Middle frontal gyrus (tissue), 1 donor: Measurements from ENCODE around the gene EGFR.
"Not testable (repeated sequence)": the region's sequence is repeated elsewhere in the genome, so short reads cannot be mapped to it uniquely, and the experiment has no call there.

Experiments
- DNase-seq: peaks from one replicate; pipeline ENCODE4 v3.0.0-alpha.2; 2015; ENCODE audit warnings: low spot score; ENCODE audit errors: extremely low spot score

Gene EGFR

DNA sequence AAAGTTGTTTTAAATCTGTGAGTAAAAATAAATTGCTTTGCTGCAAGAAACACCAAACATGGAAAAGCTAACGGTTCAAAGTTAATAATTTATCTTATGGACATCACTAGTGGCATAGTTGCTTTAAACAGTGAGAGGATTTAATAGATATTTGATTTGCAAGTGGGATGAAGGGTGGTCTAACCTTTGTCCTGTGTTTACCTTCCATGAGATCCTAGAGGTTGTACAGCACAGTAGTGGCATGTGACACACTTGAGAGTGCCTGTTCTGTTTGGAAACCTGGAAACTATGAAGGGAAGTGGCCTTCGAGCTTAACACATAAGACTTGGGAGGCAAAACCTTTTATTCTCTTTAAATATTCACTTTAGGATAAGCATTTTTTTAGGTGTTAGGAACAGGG lies 16.0 kb downstream of the EGFR start:
- no peak for DNase-seq

DNA sequence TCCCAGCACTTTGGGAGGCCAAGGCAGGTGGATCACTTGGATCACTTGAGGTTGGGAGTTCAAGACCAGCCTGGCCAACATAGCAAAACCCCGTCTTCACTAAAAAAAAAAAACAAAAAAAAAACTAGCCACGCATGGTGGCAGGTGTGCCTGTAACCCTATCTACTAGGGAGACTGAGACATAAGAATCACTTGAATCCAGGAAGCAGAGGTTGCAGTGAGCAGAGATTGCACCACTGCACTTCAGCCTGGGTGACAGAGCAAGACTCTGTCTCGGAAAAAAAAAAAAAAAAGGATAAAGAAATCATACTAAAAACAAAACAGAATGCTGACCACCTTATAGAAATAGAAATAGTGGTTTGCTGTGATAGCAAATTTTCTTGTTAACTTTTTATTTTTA lies 16.6 kb downstream of the EGFR start:
- DNase-seq, result not testable (repeated sequence)

DNA sequence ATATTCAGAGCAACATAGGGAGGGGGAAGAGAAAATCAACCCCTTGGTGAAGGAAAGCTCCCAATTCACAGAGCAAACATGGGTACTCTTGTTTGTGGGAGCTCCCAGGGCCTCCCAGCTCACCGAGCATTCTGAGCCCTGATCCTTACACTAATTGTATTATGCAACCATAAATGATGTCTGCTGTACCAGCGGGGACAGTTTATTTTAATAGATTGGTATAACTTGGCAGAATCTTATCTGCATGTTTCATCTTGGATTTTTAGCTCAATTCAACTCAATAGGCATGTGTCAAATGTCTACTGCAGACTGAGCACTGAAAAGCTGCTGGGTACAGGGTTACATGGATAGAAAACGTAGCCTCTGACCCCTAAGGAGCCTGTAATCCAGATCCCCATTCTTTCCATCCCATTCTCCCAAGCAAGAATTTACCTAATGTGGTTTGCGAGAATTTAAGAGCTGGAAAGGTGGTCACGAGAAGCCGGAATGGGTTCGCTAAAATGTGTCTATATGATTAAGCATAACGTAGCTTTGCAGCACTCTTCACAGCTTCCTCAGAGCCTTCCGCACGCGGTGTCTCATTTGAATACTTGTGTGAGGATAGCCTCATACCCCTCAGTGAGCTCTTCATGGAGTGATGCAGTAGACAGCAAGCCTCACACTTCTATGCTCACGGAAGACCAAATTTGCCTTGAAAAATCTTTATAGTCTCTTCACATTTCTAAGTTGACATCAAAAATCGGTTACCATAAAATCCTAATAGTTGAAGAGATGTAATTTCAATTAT lies 18.3 kb downstream of the EGFR start:
- no peak for DNase-seq

DNA sequence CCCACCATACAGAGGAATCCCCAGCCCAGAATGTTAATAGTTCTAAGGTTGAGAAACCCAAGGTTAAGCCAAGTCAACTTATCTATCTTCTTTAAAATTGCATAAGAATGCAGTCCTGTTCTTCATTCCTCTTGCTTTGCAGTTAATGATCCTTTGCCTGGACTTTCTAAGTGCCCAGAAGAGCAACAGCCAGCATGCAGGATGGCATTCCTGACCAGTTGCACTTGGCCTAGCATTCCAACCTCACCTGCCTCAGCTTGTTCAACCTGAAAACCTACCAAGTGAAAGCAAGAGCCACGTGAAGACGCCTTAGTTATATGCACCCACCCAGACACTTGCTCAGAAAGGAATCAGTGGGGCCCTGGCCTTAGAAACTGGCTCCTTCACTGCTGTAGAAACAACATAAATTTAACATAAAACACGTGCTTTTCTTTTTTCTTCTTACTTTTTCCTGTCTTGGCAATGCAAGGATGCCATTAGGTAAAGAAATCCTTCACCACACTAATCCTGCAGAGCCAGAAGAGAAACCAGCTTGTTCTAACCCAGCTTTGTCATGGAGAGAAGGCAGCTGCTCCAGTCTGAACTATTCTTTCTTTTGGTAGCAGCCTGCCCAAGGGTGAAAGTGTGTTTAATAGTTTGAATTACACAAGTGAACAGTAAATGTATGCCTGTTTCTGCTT lies 25.0 kb downstream of the EGFR start:
- DNase-seq, result no peak

DNA sequence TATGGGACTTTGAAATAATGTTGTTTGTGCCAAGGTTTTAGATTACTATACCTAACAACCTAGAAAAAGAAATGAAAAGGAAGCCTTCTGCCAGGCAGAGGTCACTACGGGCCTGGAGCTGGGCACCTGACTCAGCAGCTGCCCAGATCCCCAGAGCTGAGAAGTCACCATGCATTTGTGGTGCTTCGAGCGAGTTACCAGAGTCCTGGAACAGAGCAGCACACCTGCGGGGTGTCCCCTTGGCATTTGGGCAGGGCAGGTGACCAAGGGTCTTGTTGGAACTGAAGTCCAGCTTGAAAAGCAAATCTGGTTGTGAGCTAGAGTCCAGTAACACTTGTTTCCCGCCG lies 25.5 kb downstream of the EGFR start:
- DNase-seq, result no peak

DNA sequence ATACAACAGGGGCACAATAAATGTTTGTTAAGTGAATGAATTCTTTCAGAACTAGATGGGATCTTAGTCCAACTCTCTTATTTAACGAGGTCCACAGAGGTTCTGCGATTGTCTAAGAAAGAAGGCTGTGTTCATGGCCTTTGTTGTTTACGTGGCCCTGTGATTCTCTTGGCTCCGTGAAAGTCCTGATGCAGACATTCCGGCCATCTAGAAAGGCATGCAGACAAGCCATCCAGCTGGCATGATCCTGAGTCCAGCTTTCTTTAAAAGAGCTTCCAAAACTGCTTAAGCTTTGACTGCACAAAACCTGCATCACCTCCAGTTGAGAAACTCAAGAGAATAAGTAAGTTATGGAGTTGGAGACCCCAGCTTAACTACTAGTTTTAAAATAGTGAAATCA lies 26.0 kb downstream of the EGFR start:
- no peak for DNase-seq

DNA sequence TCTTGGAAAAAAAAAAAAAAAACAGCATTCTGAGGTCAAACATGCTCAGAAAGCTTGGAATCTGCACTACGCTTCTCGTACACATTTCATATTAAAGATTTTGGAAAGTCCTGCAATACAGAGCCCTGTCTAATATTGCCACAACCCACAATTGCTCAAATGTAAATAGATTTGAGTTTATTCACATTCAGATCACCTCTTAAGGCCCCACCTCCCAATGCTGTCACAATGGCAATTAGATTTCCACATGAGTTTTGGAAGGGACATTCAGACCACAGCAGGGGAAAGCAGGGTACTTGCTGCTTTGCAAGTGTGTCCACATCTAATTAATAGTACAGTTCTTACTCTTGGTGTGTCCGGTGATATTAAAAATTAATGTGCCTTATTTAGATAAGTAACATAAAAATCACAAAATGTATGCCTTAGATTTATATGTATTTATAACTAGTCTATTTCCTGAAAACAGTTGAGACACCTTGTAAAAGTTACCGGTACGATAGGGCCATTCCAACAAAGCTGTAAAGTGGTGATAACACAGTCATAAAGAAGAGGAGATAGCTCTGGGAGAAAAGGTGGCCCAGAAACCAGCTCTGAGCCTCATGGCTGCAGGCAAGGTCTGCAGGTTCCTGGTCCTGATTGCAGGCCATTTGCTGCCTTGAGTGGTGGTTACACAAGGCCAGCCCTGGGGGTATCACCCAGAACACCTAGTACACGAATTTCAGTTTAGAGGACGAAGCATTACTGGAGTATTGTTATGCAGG lies 27.9 kb downstream of the EGFR start:
- no peak for DNase-seq

DNA sequence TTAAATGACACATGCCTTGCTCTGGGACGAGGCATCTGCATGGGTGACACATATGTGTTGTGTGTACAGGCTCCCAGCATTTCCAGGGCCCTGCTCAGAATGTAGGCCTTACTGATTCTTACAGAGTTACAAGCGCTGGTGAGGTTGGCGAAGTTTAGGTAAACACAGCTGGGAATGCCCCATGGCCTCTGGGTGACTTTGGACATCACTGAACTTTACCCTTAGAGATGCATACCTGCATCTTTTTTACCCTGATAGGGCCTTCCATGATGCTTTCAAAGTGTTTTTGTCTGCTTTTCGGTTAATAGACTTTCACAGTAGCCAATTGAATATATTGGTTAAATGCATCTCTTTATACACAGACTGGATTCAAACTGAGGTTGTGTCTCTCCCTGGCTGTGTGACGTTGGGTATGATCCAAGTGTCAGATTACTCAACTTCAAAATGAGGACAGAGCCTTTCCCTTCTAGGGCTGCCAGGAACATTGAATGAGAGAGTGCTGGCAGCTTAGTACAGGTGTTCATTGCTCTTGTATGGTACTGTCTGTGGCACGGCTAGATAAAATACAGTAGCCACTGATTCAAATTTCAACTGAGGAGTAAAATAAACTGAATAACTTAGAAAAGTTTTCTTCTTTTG lies 29.5 kb downstream of the EGFR start:
- DNase-seq, result no peak

DNA sequence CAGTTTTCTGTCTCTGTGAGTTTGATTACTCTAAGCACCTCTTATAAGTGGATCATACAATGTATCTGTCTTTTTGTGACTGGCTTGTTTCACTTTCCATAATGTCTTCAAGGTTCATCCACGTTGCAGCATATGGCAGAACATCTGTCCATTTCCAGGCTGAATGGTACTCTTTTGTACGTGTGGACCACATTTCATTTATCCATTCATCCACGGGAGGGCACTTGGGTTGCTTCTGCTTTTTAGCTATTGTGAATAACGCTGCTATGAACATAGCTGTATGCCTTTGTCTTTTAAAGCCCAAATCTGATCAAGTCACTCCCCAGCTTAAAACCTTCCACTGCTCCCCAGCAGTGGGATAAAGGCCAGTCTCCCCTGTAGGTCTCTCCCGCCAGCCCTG lies 31.5 kb downstream of the EGFR start:
- DNase-seq, result no peak

DNA sequence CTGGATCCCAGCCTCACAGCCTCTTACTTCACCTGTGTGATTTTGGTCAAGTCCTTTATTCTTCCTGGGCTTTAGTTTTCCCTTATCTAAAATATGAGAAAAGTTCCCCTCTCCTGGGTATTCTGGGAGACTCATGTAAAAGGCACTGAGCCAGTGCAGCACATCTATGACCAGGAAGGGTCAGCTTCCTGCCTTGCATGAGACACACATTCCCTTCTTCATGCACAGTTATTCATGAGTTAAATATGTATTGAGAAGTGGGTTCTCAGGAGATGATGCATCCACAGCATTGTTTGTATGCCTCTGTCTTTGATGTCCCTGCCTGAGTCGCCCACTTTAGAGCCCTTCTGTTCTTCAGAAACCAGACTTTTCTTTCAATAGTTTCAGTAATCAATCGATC lies 33.3 kb downstream of the EGFR start:
- no peak for DNase-seq

DNA sequence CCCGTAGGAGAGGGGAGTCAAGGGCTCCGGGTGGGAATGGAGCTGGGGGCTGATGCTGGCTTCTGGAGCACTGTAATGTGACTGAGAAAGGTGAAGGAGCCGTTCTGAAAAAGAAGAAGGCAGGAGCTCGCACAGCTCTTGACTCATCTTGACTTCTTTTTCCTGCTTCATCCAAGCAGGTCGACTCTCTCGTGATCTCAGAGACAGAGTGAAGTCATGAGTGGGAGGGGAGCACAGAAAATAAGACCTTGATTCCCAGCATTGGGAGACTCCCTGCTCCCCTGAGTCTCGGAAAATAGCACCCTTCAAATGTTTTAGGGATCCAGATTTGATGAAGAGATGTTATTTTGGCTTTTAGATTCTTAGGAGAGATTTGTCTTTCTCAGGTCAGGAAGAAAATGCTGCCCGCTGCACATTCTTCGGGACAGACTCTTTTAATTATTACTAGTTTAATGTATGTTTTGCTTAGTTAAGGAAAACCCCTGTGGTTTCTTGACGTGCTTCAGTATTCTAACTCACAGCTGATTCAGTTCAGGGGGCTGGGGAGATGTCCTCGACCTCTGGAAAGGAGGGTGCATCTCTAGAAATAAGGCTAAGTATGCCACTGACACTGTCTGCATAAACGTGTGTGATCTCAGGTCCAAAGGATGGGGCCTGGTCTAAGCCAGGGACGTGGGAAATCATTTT lies 34.1 kb downstream of the EGFR start:
- DNase-seq, result no peak

DNA sequence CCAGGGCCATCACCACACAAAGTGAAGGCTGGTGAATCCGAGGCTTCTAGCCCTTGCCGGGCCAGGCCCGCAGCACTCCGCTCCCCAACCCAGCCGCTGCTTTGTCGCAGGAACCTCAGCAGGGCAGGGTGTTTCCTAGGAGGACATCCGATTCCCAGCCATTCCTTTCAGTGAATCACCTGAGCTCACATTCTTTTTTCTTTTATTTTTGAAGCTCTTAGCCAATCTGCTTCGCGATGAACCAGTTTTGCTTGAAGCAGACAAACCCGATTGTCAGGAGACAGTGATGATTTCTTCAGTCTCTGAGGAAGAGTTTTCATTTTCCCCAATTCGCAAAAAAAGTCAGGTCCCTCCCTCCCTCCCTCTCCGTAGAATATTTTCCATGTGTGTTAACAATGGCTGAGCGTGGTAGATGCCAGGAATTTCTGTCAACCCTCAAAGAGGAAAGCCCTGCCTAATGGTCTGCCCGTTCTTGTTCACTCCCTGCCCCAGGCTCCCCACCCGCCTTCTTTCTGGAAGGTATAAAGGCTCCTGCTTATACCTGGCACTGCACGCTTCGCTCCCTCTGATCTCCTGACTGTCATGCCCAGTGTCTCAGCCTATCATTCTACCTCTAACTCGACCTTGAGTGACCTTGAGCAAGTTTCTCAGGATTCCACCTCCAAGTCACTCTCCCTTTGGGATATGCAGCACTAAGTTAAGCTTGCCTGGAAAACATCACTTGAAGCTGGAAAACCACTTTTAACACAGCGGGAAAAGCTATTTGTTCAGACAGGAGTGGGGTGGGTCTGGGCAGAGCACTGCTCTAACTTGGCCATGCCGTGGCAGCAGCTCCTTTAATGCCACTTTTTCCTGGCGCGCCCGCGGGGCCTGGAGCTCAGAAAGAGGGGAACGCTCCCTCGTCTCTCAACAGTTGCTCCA lies 35.1 kb downstream of the EGFR start:
- DNase-seq, result no peak

DNA sequence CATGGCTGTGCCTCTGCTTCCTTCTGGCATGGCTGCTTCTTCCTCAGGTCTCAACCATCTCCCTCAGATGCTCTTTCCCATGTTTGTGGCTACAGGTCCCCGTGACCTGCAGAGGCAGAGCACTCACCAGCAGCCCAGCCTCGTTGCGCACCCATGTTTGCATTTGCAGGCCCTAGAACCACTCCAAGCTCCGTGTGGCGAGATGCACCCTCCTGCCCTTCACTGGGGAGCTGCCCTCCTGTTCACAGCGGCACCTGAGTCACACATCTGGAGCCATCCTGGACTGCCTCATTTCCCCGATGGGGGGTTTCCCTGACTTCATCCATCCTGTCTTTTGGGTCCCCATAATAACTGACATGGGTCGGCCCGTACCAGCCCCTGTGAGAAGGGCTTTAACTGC lies 35.9 kb downstream of the EGFR start:
- no peak for DNase-seq

DNA sequence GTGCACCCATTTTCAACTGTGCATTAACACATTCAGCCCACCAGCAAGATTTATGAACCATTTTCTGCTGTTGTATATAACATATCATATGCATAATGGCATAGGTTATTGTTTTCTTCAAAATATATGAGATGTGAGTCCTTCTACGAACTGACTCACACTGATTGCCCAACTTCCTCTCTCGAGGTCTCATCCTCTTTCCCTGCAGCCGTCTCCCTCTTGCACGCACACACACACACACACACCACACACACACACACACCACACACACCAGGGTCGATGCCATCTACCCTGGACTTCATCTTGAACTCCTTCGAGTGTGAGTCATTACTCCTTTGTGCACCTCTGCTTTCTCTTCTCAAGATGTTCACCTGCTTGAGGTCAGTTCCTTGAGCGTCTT lies 36.7 kb downstream of the EGFR start:
- no peak for DNase-seq

DNA sequence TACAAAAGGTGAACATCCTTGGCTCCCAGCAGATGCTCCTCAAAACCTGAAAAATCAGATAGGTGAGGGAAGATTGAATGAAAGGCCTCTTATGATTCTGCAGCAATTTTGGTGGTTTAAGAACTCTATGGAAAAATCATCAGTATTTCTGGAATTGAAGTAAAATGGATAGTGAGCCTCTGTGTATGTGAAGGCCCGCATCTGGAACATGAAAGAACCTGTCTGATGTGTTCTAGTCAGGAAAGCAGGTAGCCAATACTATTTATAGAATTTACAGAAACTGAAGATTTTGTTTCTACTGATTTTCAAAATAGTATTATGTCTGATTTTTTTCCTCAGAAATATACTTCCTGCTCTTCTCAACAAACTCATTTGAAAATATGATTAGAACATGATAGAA lies 37.3 kb downstream of the EGFR start:
- DNase-seq, result no peak

DNA sequence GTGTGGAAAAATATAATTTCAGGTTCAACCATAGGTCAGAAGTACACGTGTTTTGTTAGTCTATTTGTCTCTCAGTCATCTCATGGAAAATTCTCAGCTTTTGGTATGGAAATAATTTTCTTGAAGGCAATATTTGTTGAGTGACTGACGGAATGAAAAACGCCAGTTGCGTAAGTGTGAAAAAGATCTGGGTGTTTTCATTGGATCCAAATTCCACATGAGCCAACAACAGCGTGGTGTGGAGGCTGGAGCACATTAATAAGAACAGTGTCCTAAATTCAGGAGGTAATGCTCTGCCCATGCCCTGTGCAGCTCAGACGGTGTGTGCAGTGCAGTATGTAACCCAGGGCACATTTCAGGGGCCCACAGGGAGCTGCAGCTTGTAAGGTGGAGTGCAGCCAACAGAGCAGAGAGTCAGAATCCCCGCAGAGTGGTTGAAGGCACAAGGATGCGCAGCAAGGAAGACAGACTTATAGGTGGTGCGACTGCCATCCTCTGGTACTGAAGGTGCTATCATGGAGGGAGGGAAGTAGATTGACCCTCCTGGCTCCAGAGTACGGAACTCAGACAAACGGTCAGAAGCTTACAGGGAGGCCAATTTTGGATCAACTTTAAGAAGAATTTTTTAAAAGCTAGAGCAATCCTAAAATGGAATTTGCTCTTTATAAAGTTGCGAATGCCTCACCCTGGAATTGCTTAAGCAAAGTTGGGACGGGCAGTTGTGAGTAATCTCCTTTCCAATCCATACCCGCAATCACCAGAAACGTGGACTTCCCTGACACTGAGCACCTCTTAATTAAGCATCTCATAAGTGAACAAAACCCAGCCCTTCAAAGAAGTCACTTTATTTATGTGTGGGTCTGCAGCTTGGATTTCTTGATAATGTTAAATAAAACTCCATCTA lies 38.0 kb downstream of the EGFR start:
- DNase-seq, result no peak

DNA sequence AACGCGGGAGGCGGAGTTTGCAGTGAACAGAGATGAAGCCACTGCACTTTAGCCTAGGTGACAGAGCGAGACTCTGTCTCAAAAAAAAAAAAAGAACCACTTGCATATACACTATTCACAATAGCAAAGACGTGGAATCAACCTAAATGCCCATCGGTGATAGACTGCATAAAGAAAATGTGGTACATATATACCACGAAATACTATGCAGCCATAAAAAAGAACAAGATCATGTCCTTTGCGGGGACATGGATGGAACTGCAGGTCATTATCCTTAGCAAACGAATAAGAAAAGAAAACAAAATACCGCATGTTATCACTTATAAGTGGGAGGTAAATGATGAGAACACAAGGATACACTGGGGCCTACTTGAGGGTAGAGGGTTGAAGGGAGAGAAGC lies 39.5 kb downstream of the EGFR start:
- DNase-seq, result no peak

DNA sequence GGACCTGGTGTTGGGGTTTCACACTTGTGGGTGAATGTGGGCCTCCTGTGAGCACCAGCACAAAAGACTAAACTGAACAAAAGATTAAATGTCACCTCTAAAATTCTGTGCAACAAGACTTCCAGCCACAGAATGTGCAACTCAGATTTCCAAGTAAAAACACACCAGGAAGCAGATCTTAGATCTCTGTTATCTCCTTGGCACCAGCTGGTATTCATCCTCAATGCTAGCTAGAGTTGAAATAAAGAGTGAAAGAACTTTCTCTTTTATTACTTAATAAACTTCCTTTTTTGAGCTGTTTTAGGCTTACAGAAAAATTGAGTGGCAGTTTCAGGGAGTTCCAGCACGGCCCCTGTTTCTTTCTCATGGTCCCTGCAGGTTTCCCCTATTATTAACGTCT lies 40.2 kb downstream of the EGFR start:
- no peak for DNase-seq

DNA sequence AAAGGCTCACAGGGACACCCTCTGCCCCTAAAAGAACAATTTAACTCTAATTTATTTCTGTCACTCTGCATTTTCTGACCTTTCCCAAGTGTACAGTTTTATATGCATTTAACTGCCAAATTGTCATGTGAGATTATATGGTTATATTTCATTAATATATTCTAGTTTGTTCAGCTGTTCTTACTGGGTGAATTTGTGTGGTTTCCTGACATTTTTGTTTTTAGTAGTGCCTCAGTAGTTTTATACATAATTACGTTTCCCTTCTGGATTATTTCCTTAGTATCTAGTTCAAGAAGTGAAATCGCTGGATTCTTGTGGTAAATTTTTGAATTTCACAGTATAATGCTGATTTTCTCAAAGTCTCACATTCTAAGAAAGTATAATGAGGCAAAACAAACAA lies 41.3 kb downstream of the EGFR start:
- no peak for DNase-seq
